Neural crest cell (in vitro differentiated cells): ENCODE results near the gene JPH3. TPM values are rescaled to one million over a fixed set of nuclear protein-coding genes. Genes with fewer than 3 reads are reported as not detected.

Source experiments
- DNase-seq: peaks from one replicate; pipeline ENCODE4 v3.0.0; 2021; ENCODE audit warnings: low read depth, mixed read lengths, low spot score
- H3K27ac Mint-ChIP-seq: one replicate; pipeline ENCODE4 v1.8.0; 2021; ENCODE audit warnings: mild to moderate bottlenecking, mixed read lengths; ENCODE audit not compliant: unreplicated experiment
- H3K27me3 Mint-ChIP-seq: 2 replicates; pipeline ENCODE4 v1.8.0; 2021; ENCODE audit warnings: low read depth, mild to moderate bottlenecking, mixed read lengths
- H3K36me3 Mint-ChIP-seq: 2 replicates; pipeline ENCODE4 v1.8.0; 2021; ENCODE audit warnings: low read depth, mild to moderate bottlenecking, mixed read lengths
- H3K4me1 Mint-ChIP-seq: 2 replicates; pipeline ENCODE4 v1.8.0; 2021; ENCODE audit warnings: mixed read lengths
- H3K4me3 Mint-ChIP-seq: one replicate; pipeline ENCODE4 v1.8.0; 2021; ENCODE audit warnings: mild to moderate bottlenecking, mixed read lengths
- H3K9me3 Mint-ChIP-seq: 2 replicates; pipeline ENCODE4 v1.8.0; 2021; ENCODE audit warnings: mixed read lengths
- total RNA-seq: library from RNA; stranded (reverse); gene quantifications from 2 replicates; pipeline ENCODE4 v1.2.1, GENCODE V29; 2021
- TF ChIP-seq, protein P1 (sequence below): fragments of 200-600 bp; sonication (generic); conservative IDR thresholded peaks from 2 replicates; pipeline ENCODE4 v1.5.0; 2021; ENCODE audit warnings: antibody characterized with exemption, mild to moderate bottlenecking

Gene JPH3
- total RNA-seq, 1 donor from 2014 or later = 9.1 TPM

- no peaks in the 10 kb centered on the region for H3K4me1 Mint-ChIP-seq
- H3K27me3 Mint-ChIP-seq = no peaks in the 10 kb centered on the region
- H3K27ac Mint-ChIP-seq = no peak overlapping the region
- no peaks in the 10 kb centered on the region for H3K9me3 Mint-ChIP-seq
- no peak overlapping the region for H3K4me3 Mint-ChIP-seq
- H3K36me3 Mint-ChIP-seq = no peaks in the 10 kb centered on the region
- TF ChIP-seq, protein P1, sequence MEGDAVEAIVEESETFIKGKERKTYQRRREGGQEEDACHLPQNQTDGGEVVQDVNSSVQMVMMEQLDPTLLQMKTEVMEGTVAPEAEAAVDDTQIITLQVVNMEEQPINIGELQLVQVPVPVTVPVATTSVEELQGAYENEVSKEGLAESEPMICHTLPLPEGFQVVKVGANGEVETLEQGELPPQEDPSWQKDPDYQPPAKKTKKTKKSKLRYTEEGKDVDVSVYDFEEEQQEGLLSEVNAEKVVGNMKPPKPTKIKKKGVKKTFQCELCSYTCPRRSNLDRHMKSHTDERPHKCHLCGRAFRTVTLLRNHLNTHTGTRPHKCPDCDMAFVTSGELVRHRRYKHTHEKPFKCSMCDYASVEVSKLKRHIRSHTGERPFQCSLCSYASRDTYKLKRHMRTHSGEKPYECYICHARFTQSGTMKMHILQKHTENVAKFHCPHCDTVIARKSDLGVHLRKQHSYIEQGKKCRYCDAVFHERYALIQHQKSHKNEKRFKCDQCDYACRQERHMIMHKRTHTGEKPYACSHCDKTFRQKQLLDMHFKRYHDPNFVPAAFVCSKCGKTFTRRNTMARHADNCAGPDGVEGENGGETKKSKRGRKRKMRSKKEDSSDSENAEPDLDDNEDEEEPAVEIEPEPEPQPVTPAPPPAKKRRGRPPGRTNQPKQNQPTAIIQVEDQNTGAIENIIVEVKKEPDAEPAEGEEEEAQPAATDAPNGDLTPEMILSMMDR = no peak
- DNase-seq = no peak
Measured at GRCh38 chr16:87698676-87699199, 96.4 kb downstream of the JPH3 start.

DNA sequence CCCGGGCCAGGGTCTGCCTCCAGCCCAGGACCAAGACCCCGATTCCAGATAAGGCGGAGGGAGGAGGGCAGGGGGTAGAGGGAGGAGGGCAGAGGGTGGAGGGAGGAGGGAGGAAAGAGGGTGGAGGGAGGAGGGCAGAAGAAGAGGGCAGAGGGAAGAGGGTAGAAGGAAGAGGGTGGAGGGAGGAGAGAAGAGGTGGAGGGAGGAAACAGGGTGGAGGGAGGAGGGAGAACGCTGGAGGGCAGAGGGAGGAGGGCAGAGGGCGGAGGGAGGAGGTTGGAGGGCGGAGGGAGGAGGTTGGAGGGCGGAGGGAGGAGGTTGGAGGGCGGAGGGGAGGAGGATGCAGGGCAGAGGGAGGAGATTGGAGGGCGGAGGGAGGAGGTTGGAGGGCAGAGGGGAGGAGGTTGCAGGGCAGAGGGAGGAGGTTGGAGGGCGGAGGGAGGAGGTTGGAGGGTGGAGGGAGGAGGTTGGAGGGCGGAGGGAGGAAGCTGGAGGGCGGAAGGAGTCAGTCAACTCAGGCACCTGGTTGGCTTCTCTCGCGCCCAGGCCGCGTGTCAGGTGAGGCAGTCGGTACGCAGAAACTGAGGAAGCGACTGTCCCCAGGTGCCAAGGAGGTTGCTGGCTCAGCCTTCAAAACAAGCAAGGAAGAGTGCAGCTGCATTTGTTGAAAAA is 98.2 kb downstream of the JPH3 start:
- Mint-ChIP-seq H3K27ac (no peak overlapping the region), H3K36me3 (no peaks in the 10 kb centered on the region), H3K4me1 (peaks cover 7% of the 10 kb centered on the region), H3K9me3 (no peaks in the 10 kb centered on the region), H3K4me3 (no peak overlapping the region), H3K27me3 (no peaks in the 10 kb centered on the region)
- DNase-seq = no peak
- TF ChIP-seq, protein P1 = no peak

DNA sequence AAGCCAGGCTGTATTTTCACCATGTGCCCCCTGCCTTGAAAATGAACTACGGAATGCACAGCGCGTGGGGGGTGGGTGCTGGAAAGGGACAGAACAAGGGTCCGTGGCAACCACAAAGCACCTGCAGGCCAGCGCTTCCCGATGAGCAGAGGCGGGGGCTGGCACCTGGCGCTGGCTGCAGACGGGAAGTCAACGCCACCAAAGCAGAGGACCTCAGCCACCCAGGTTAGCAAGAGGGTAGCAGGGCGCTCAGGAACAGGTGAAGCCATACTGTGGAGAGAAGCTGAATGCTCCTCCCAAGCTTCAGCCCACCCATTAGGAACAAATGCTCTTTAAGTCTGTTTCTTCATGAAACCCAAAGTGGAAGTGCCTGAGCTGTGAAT is 98.8 kb downstream of the JPH3 start:
- Mint-ChIP-seq H3K4me1 (peaks cover 11% of the 10 kb centered on the region), H3K4me3 (no peak overlapping the region), H3K27ac (no peak overlapping the region), H3K9me3 (no peaks in the 10 kb centered on the region), H3K27me3 (no peaks in the 10 kb centered on the region), H3K36me3 (no peaks in the 10 kb centered on the region)
- TF ChIP-seq, protein P1 = no peak
- DNase-seq = no peak

- peaks cover 11% of the 10 kb centered on the region for H3K4me1 Mint-ChIP-seq
- H3K9me3 Mint-ChIP-seq = no peaks in the 10 kb centered on the region
- TF ChIP-seq, protein P1 = no peak
- H3K36me3 Mint-ChIP-seq = no peaks in the 10 kb centered on the region
- H3K4me3 Mint-ChIP-seq = no peak overlapping the region
- H3K27ac Mint-ChIP-seq = no peak overlapping the region
- DNase-seq = no peak
- no peaks in the 10 kb centered on the region for H3K27me3 Mint-ChIP-seq
Measured at GRCh38 chr16:87701505-87701921, 99.2 kb downstream of the JPH3 start.

DNA sequence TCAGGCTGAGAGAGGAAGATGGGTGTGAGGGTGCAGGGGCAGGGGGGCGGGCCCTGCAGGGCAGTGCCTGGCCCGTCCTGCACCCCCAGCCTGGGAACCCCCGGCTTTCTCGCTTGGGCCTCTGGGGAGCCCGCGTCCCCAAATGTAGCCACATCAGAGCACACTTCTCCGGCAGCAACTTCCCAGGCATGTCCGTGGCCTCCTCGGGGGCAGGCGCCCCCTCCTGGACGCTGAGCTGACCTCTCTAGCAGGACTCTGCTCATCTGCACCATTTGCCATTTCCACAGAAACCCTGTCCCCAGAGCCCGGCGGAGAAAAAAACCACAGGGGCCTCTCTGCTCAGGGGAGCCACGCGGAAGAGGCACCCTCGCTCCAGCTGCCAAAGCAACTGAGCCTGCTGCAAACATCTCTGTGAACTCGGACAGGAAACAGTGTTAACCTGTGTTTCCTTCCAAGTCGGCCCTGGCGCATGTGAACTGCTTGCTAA is 100.1 kb downstream of the JPH3 start:
- Mint-ChIP-seq H3K27me3 (no peaks in the 10 kb centered on the region), H3K36me3 (no peaks in the 10 kb centered on the region), H3K4me1 (peaks cover 11% of the 10 kb centered on the region), H3K4me3 (no peak overlapping the region), H3K27ac (no peak overlapping the region), H3K9me3 (no peaks in the 10 kb centered on the region)
- TF ChIP-seq, protein P1 = peak; percentile 60
- DNase-seq = peak; percentile 31
